Measurements from ENCODE around the gene GANAB. TPM values are rescaled to one million over a fixed set of nuclear protein-coding genes. Genes with fewer than 3 reads are reported as not detected.
"Not testable (repeated sequence)": the region's sequence is repeated elsewhere in the genome, so short reads cannot be mapped to it uniquely, and the experiment has no call there.

GANAB gene
- total RNA-seq, 2 experiments from 2014 or later: 290 to 291 TPM

GRCh38 chr11:62592989-62593421, 53.4 kb downstream of the GANAB start:
- Mint-ChIP-seq H3K36me3 (ENCODE audit: low read depth) (peaks cover 58% of the 10 kb centered on the region), H3K27ac (peak overlapping the region; percentile 95), H3K4me1 (peaks cover 67% of the 10 kb centered on the region), H3K27me3 (no peaks in the 10 kb centered on the region), H3K4me3 (no peak overlapping the region), H3K9me3 (no peaks in the 10 kb centered on the region)
- no peak for DNase-seq
- ChIA-PET POLR2A (interaction anchor here (0.6 to 2.5 kb wide), 4 partner anchors 8 to 758 kb away, joined by 3 to 18 read pairs (median 4); partner anchors contain the start of gene MTA2), CTCF (interaction anchor here (0.6 to 4.5 kb wide), 16 partner anchors 8 to 194 kb away, joined by 3 to 25 read pairs (median 6); partner anchors contain the start of genes B3GAT3, C11orf98, CSKMT and EEF1G)

DNA sequence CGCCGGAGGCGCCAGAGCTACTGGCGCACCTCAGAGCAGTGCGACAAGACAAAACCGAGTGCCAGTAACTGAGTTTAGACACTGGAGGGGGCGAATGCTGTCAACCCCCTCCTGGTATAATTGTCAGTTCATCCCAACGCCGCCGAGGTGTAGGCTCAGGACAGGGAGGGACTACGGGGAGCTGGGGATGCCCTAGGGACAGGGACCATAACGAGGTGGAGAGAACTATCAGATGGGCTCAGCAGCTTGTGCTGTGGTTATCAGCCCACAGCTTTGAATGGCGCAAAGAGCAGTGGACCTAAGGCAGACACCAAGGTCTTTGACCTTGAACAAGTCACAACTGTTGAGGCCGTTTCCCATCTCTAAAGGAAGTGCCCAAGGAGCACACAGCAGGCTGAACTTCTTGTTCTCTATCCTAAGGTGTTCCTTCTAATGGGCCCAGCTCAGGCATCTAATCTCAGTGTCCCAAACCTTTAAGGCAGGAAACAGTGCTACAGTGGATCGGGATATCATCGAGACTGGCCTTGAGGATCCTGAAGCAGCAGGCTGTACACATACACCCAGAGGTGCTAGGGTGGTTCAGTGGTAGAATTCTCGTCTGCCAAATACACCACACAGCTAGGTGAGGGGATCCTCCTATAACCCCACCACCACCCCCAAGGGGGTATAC, 54.1 kb downstream of the GANAB start:
- H3K4me1 Mint-ChIP-seq: peaks cover 62% of the 10 kb centered on the region

GRCh38 chr11:62591448-62592145, 54.8 kb downstream of the GANAB start, which contains the start of gene TUT1:
Gene TUT1, minus strand, starts transcription at chr11:62591523. Its CDS starts 38 bp downstream, at chr11:62591485.
- H3K9me3 Mint-ChIP-seq: no peaks in the 10 kb centered on the region
- peaks cover 58% of the 10 kb centered on the region for H3K4me1 Mint-ChIP-seq
- no peaks in the 10 kb centered on the region for H3K27me3 Mint-ChIP-seq
- ChIA-PET POLR2A (interaction anchor here (0.6 to 2.5 kb wide), 16 partner anchors 8 to 250 kb away, joined by 3 to 18 read pairs (median 6); partner anchors contain the start of genes B3GAT3, C11orf98, CSKMT and EEF1G), CTCF (interaction anchor here (0.6 to 4.5 kb wide), 38 partner anchors 9 to 241 kb away, joined by 3 to 25 read pairs (median 4); partner anchors contain the start of genes B3GAT3, C11orf98, CSKMT and HNRNPUL2)
- H3K36me3 Mint-ChIP-seq (ENCODE audit: low read depth): peaks cover 48% of the 10 kb centered on the region
- peak; percentile 98 for DNase-seq
- peak within 1 kb of the TSS; percentile 95 for H3K27ac Mint-ChIP-seq
- H3K4me3 Mint-ChIP-seq: peak within 1 kb of the TSS; percentile 97

More for the DNA sequence above, 54.1 kb downstream of the GANAB start:
- ChIA-PET CTCF (interaction anchor here (0.6 to 4.5 kb wide), 36 partner anchors 9 to 240 kb away, joined by 3 to 25 read pairs (median 4); partner anchors contain the start of genes B3GAT3, C11orf98, CSKMT and EEF1G), POLR2A (interaction anchor here (0.6 to 2.5 kb wide), 12 partner anchors 9 to 249 kb away, joined by 3 to 18 read pairs (median 6); partner anchors contain the start of genes B3GAT3, C11orf98, CSKMT and EEF1G)
- Mint-ChIP-seq H3K9me3 (no peaks in the 10 kb centered on the region), H3K4me3 (peak overlapping the region; percentile 97), H3K27ac (peak overlapping the region; percentile 95), H3K27me3 (no peaks in the 10 kb centered on the region), H3K36me3 (ENCODE audit: low read depth) (peaks cover 54% of the 10 kb centered on the region)
- DNase-seq: no peak

GRCh38 chr11:62588966-62589637, 57.3 kb downstream of the GANAB start:
- peak overlapping the region; percentile 97 for H3K4me3 Mint-ChIP-seq
- H3K9me3 Mint-ChIP-seq: no peaks in the 10 kb centered on the region
- no peaks in the 10 kb centered on the region for H3K27me3 Mint-ChIP-seq
- ChIA-PET CTCF (interaction anchor here (0.9 to 2.0 kb wide), 4 partner anchors 10 to 164 kb away, joined by 3 to 6 read pairs (median 6); partner anchors contain the start of gene EEF1G), POLR2A (interaction anchor here (0.5 kb wide), 1 partner anchor 62 kb away, joined by 5 read pairs; no protein-coding TSS in a partner anchor)
- H3K27ac Mint-ChIP-seq: peak overlapping the region; percentile 95
- H3K36me3 Mint-ChIP-seq (ENCODE audit: low read depth): peaks cover 28% of the 10 kb centered on the region
- H3K4me1 Mint-ChIP-seq: peaks cover 46% of the 10 kb centered on the region
- DNase-seq: peak; percentile 46

- H3K9me3 Mint-ChIP-seq, H3K27me3 Mint-ChIP-seq, POLR2A ChIA-PET, H3K27ac Mint-ChIP-seq, DNase-seq, H3K4me3 Mint-ChIP-seq: not testable (repeated sequence)
- CTCF ChIA-PET: interaction anchor here (1.1 to 2.0 kb wide), 3 partner anchors 16 to 161 kb away, joined by 3 to 6 read pairs (median 3); no protein-coding TSS in a partner anchor
- peaks cover 26% of the 10 kb centered on the region for H3K36me3 Mint-ChIP-seq (ENCODE audit: low read depth)
- H3K4me1 Mint-ChIP-seq: peaks cover 18% of the 10 kb centered on the region
Measured at GRCh38 chr11:62585356-62585755, 61.1 kb downstream of the GANAB start.

- CTCF ChIA-PET: interaction anchor here (0.7 to 2.7 kb wide), 3 partner anchors 10 to 127 kb away, joined by 3 to 14 read pairs (median 3); partner anchors contain the start of gene TUT1
- DNase-seq, H3K4me3 Mint-ChIP-seq, H3K4me1 Mint-ChIP-seq, H3K27ac Mint-ChIP-seq, H3K27me3 Mint-ChIP-seq, H3K9me3 Mint-ChIP-seq: not testable (repeated sequence)
- POLR2A ChIA-PET: interaction anchor here (0.5 to 1.0 kb wide), 2 partner anchors 68 to 84 kb away, joined by 3 read pairs; partner anchors contain the start of genes C11orf98 and CSKMT
- peaks cover 23% of the 10 kb centered on the region for H3K36me3 Mint-ChIP-seq (ENCODE audit: low read depth)
Measured at GRCh38 chr11:62581735-62582134, 64.7 kb downstream of the GANAB start.

DNA sequence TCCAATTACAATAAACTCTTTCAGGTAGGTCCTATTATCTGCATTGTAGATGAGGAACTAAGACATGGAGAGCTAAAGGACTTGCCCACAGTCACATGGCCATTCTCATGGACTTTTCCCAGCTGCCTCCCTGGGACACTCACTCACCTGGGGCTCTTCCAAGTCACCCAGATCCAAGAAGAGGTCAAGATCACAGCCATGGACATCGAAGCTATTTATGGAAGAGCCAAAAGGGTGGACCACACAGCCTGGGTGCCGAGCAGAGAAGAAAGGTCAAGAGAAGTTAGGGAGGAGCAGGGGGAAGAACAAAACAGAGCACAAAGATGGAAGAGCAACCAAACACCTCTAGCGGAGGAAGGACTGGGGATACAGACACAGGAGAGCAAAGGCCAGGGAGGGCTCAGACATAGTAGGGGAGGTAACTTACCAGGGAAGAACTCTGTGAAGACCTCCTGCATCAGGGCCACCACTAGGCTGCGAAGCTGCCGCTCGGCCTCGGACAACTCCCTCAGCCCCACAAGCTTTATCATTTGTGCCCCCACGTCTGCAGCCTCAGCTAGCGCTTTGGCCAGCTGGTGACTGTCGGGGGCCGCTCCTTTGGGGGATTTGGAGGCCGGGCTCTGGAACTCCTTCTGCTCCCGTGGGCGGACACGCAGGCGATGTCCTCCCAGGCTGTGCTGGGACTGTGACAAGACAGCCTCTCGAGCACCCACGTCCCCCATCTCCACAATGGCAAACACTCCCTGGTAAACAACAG, 65.3 kb downstream of the GANAB start:
- H3K9me3 Mint-ChIP-seq: no peaks in the 10 kb centered on the region

DNA sequence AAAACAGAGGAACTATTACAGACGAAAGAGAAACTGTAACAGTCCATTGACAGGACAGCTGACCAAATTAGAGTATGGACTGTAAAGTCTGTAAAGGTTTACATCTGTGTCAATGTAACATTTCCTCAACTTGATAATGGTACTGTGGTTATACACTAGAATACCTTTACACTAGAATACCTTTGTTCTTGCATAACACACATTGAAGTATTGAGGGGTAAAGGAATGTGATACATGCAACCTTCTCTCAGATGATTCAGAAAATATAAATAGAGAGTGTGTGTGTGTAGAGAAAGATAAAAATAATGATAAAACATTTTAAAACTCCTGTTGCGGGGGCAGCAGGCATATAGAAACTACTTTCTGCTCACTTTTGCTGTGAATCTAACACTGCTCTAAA, 67.2 kb downstream of the GANAB start:
- peaks cover 31% of the 10 kb centered on the region for H3K36me3 Mint-ChIP-seq (ENCODE audit: low read depth)
- H3K4me3 Mint-ChIP-seq: no peak overlapping the region
- H3K4me1 Mint-ChIP-seq: peaks cover 15% of the 10 kb centered on the region
- H3K27ac Mint-ChIP-seq: no peak overlapping the region
- ChIA-PET POLR2A (no interaction called here), CTCF (interaction anchor here (1.1 kb wide), 1 partner anchor 9 kb away, joined by 4 read pairs; no protein-coding TSS in a partner anchor)
- no peaks in the 10 kb centered on the region for H3K27me3 Mint-ChIP-seq
- no peaks in the 10 kb centered on the region for H3K9me3 Mint-ChIP-seq
- DNase-seq: no peak

More for the DNA sequence above, 65.3 kb downstream of the GANAB start:
- DNase-seq: no peak
- ChIA-PET CTCF (interaction anchor here (2.7 kb wide), 1 partner anchor 11 kb away, joined by 14 read pairs; the partner anchor contains the start of gene TUT1), POLR2A (interaction anchor here (0.5 to 1.0 kb wide), 2 partner anchors 69 to 84 kb away, joined by 3 read pairs; partner anchors contain the start of genes C11orf98 and CSKMT)
- Mint-ChIP-seq H3K4me3 (no peak overlapping the region), H3K4me1 (peaks cover 4% of the 10 kb centered on the region), H3K27me3 (no peaks in the 10 kb centered on the region), H3K36me3 (ENCODE audit: low read depth) (peaks cover 28% of the 10 kb centered on the region), H3K27ac (no peak overlapping the region)

- H3K4me1 Mint-ChIP-seq: peaks cover 18% of the 10 kb centered on the region
- no peak overlapping the region for H3K27ac Mint-ChIP-seq
- H3K36me3 Mint-ChIP-seq (ENCODE audit: low read depth): peaks cover 28% of the 10 kb centered on the region
- no peak for DNase-seq
- CTCF ChIA-PET: interaction anchor here (1.1 kb wide), 1 partner anchor 8 kb away, joined by 4 read pairs; no protein-coding TSS in a partner anchor
- H3K4me3 Mint-ChIP-seq: no peak overlapping the region
- H3K9me3 Mint-ChIP-seq: no peaks in the 10 kb centered on the region
- POLR2A ChIA-PET: interaction anchor here (0.6 kb wide), 1 partner anchor 50 kb away, joined by 5 read pairs; no protein-coding TSS in a partner anchor
- no peaks in the 10 kb centered on the region for H3K27me3 Mint-ChIP-seq
Measured at GRCh38 chr11:62578541-62578940, 67.9 kb downstream of the GANAB start.

DNA sequence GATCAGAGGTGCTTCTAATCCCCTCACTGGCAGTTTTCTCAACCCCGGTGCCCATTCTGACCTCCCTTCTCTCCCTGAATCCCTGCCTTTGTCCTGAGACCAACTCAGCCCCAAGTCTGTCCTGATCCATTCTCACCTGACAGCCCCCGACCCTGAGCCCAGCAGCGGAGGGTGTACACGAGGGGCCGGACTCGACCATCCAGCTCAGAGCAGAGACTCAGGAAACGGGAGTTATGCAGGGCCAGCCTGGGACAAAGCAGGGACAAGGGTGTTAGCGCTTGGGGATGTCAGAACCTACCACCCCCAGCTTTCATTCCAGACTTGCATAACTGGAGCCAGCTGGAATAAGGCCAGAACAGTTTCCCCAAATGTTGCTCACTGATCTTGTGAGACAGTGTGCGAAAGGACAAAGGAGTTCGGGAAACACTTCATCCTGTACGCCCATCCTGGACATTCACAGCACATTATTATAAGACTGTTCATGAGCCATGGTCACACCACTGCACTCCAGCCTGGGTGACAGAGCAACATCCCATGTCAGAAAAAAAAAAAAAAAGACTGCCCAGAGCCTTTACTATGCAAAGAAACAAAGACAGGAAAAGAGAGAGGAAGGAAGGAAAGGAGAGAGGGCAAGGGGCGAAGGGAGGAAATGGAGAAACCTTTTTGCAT, 69.2 kb downstream of the GANAB start:
- H3K27ac Mint-ChIP-seq: no peak overlapping the region
- CTCF ChIA-PET: interaction anchor here (0.7 to 1.6 kb wide), 4 partner anchors 22 to 152 kb away, joined by 3 to 5 read pairs (median 4); no protein-coding TSS in a partner anchor
- no peaks in the 10 kb centered on the region for H3K9me3 Mint-ChIP-seq
- peaks cover 29% of the 10 kb centered on the region for H3K4me1 Mint-ChIP-seq
- POLR2A ChIA-PET: no interaction called here
- H3K27me3 Mint-ChIP-seq: no peaks in the 10 kb centered on the region
- H3K4me3 Mint-ChIP-seq: no peak overlapping the region
- peaks cover 35% of the 10 kb centered on the region for H3K36me3 Mint-ChIP-seq (ENCODE audit: low read depth)
- DNase-seq: no peak

- Mint-ChIP-seq H3K27ac (peak overlapping the region; percentile 94), H3K36me3 (ENCODE audit: low read depth) (peaks cover 43% of the 10 kb centered on the region), H3K27me3 (no peaks in the 10 kb centered on the region), H3K4me3 (peak overlapping the region; percentile 96), H3K4me1 (peaks cover 42% of the 10 kb centered on the region), H3K9me3 (no peaks in the 10 kb centered on the region)
- no peak for DNase-seq
- POLR2A ChIA-PET: no interaction called here
- CTCF ChIA-PET: interaction anchor here (1.0 to 1.8 kb wide), 3 partner anchors 12 to 151 kb away, joined by 4 to 5 read pairs (median 4); partner anchors contain the start of gene TUT1
Measured at GRCh38 chr11:62575837-62576236, 70.6 kb downstream of the GANAB start.
